HCT116 (cell line): ENCODE data around the gene CALM1.
A peak's percentile ranks its signal among the peaks of the same experiment; 100 is the strongest.

Experiments
- CBX3 ChIP-seq: IDR thresholded peaks from 2 replicates; pipeline ENCODE4 v1.6.1; 2012; ENCODE audit warnings: low read depth
- CEBPB ChIP-seq: IDR thresholded peaks from 2 replicates; pipeline ENCODE4 v1.6.1; 2012; ENCODE audit warnings: low read depth
- CTCF ChIP-seq, 3 experiments: fragments of 200-600 bp in 1 of 3; sonication (generic) in 1 of 3; IDR thresholded peaks in 2 of 3; conservative IDR thresholded peaks in 1 of 3; 2 replicates each; pipeline ENCODE4 v1.5.1; 2012 to 2017; ENCODE audit warnings: low read depth in 2 of 3, low read length in 2 of 3, antibody characterized with exemption in 1 of 3, borderline replicate concordance in 1 of 3, control low read depth in 1 of 3, mild to moderate bottlenecking in 1 of 3, mixed read lengths in 1 of 3, mixed run types in 1 of 3, moderate library complexity in 1 of 3; ENCODE audit not compliant: insufficient read depth in 1 of 3
- EZH2 ChIP-seq: fragments of 200-600 bp; sonication (generic); IDR thresholded peaks from 2 replicates; pipeline ENCODE4 v1.6.1; 2017; ENCODE audit warnings: antibody characterized with exemption, mixed run types
- EZH2phosphoT487 ChIP-seq: fragments of 200-600 bp; IDR thresholded peaks from 2 replicates; pipeline ENCODE4 v1.6.1; 2018; ENCODE audit warnings: antibody characterized with exemption, borderline replicate concordance
- MAX ChIP-seq: IDR thresholded peaks from 2 replicates; pipeline ENCODE4 v1.6.1; 2012
- POLR2A ChIP-seq: IDR thresholded peaks from 2 replicates; pipeline ENCODE4 v1.7.0; 2011; ENCODE audit warnings: borderline replicate concordance; ENCODE audit not compliant: insufficient read depth, insufficient read length; ENCODE audit errors: extremely low read depth
- POLR2AphosphoS5 ChIP-seq: IDR thresholded peaks from 2 replicates; pipeline ENCODE4 v1.6.1; 2011; ENCODE audit warnings: mild to moderate bottlenecking, low read depth, low read length, moderate library complexity
- RAD21 ChIP-seq: IDR thresholded peaks from 2 replicates; pipeline ENCODE4 v1.6.1; 2012; ENCODE audit warnings: low read depth, mild to moderate bottlenecking
- REST ChIP-seq: IDR thresholded peaks from 2 replicates; pipeline ENCODE4 v1.6.1; 2012; ENCODE audit warnings: low read depth
- SIN3A ChIP-seq: IDR thresholded peaks from 2 replicates; pipeline ENCODE4 v1.6.1; 2012; ENCODE audit warnings: low read depth
- SP1 ChIP-seq: IDR thresholded peaks from 2 replicates; pipeline ENCODE4 v1.6.1; 2012; ENCODE audit warnings: low read depth
- TCF7L2 ChIP-seq: IDR thresholded peaks from 2 replicates; pipeline ENCODE4 v1.7.0; 2011; ENCODE audit warnings: borderline replicate concordance, inconsistent platforms; ENCODE audit not compliant: insufficient read depth, insufficient read length; ENCODE audit errors: extremely low read depth
- ZNF274 ChIP-seq: fragments of 200-500 bp; sonication (Bioruptor generic); IDR thresholded peaks from 2 replicates; pipeline ENCODE4 v1.6.1; 2014; ENCODE audit warnings: mild to moderate bottlenecking, low read depth, low read length, inconsistent platforms

DNA sequence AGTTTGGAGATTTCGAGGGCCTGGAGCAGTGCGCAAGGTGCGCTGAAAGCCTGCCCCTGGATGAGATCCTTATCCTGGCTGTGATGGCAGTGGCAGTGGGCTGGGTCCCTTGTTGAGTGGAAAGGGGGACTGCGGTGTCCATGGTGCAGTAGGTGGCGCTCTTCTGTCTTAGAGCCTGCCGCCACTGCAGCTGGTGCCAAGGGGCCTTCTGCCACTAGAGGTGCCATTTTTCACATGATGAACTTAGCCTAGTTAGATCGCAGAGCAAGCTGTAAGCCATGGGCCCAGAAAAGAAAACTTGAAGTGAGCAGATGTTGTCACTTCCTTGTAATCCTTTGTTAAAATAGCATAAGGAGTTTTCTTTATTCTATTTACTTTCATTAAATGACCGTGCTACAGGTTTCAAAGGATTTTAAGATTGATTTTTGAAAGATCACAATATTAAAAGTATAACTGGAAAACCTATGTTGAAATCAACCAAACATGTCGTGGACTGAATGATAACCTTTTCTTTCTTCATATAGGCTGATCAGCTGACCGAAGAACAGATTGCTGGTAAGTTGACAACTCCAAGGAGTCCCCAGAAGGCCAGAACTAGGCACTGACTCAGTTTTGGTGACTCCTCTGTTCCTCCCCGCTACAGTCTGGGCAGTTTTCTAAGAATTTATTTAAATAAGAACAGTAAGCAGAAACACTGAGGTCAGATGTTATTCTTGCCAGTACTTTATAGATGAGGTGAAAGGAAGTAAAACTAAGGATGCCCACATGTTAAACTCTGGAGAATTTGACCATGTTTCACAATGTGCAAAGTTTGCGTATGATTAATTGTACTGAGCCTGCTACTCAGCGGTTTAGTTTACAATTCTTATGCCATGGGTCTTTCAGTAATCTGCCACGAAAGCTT, 3.0 kb downstream of the CALM1 start:
- TF ChIP-seq EZH2phosphoT487 (no peak), POLR2AphosphoS5 (peak; percentile 43; the same call in 1 of the 2 replicates), CTCF (IDR thresholded peaks at IDR 0.05 in 2 of 3, conservative IDR thresholded peaks at IDR 0.05 in 1 of 3; ENCODE audit: borderline replicate concordance in 1 of 3, insufficient read depth in 1 of 3, low read depth in 2 of 3, low read length in 2 of 3) (peak; percentile 100), POLR2A (no peak), SP1 (peak; percentile 25; the same call in 1 of the 2 replicates), RAD21 (peak; percentile 89), MAX (peak; percentile 44), CEBPB (no peak), ZNF274 (no peak), EZH2 (no peak), SIN3A (no peak; the same call in 1 of the 2 replicates), TCF7L2 (peak; percentile 41), REST (no peak), CBX3 (peak; percentile 92)
